Right cardiac atrium (tissue), 5 donors: ENCODE data around the gene SLC4A1. TPM values are rescaled to one million over a fixed set of nuclear protein-coding genes. Genes with fewer than 3 reads are reported as not detected.
A peak's percentile ranks its signal among the peaks of the same experiment; 100 is the strongest.

Experiments used
- ATAC-seq, 2 donors: fragments of 200-7000 bp; cut with Tn5 transposase; one replicate each; pipeline versions ENCODE4 v1.8.0 to v1.9.1; 2020; ENCODE audit warnings: moderate library complexity in 2 of 2, mild to moderate bottlenecking in 1 of 2
- DNase-seq, 3 donors: peaks; one replicate each; pipeline ENCODE4 v3.0.0-alpha.2; 2020
- H3K27ac ChIP-seq: one replicate; pipeline ENCODE4 v1.5.1; 2013; ENCODE audit warnings: mild to moderate bottlenecking, low read length, control low read depth, moderate library complexity
- H3K27me3 ChIP-seq: one replicate; pipeline ENCODE4 v1.6.1; 2013; ENCODE audit not compliant: control insufficient read depth, insufficient read depth
- H3K4me1 ChIP-seq: one replicate; pipeline ENCODE4 v1.6.1; 2013; ENCODE audit warnings: low read length; ENCODE audit not compliant: control insufficient read depth, insufficient read depth
- H3K4me3 ChIP-seq: one replicate; pipeline ENCODE4 v1.5.1; 2013; ENCODE audit warnings: low read length, control low read depth
- H3K9me3 ChIP-seq: one replicate; pipeline ENCODE4 v1.6.1; 2013; ENCODE audit warnings: low read length; ENCODE audit not compliant: control insufficient read depth
- WGBS: extraction: QIAGEN DNeasy Blood & Tissue Kit; methylation state at CpG from one replicate; pipeline ENCODE4 v1.1.7; 2013; 5-methylcytosine and 5-hydroxymethylcytosine counted together
- intact Hi-C, 4 donors: fragments of 100-400 bp; cut with DNase I; formaldehyde crosslinking; loops; one replicate each; pipeline versions ENCODE4 v1.11.0 to v1.14.0; 2022 to 2023
- polyA plus RNA-seq: library from polyadenylated mRNA; stranded (reverse); fragments of 200-250 nt; gene quantifications from one replicate; pipeline ENCODE4 v1.2.3, GENCODE V29; 2013
- total RNA-seq, 4 donors: library from RNA; stranded (reverse); fragmentation: NEBNext Ultra II Directional; extraction: Animal tissue kit (Norgen Biotek cat#: 25700); gene quantifications; one replicate each; pipeline ENCODE4 v1.2.1, GENCODE V29; 2021
- donor health status: healthy with polysubstance abuse.
- donor health status: DM: no; HTN: yes; CAD: no.
- donor health status: DM: no; HTN: no; CAD: no.
- donor health status: DM: no; HTN: yes; CAD: no; lungs with severe emphysema.
- donor health status: DM: yes; HTN: yes; CAD: no.

The SLC4A1 gene
- total and polyA plus RNA-seq, 5 donors = 0.16 to 0.72 (median 0.38) TPM; not detected in 1

- intact Hi-C loops = loop anchor here in 3 of 4 donors (2.0 to 10.0 kb wide), 4 partner anchors 113 to 303 kb away; partner anchors contain the start of gene SLC25A39 (in 1 of the 3)
- DNase-seq (peak in 2 of 3 donors; percentile 45 to 59), ATAC-seq (no peak)
- H3K27me3 ChIP-seq = no peaks in the 10 kb centered on the region
- H3K9me3 ChIP-seq = no peaks in the 10 kb centered on the region
- no peaks in the 10 kb centered on the region for H3K4me1 ChIP-seq
- no peak overlapping the region for H3K27ac ChIP-seq
- no peak overlapping the region for H3K4me3 ChIP-seq
- WGBS = 89% methylated on average over 30 of the region's 30 CpGs
These were observed 56.4 kb downstream of the SLC4A1 start for GRCh38 chr17:44211281-44212265.

DNA sequence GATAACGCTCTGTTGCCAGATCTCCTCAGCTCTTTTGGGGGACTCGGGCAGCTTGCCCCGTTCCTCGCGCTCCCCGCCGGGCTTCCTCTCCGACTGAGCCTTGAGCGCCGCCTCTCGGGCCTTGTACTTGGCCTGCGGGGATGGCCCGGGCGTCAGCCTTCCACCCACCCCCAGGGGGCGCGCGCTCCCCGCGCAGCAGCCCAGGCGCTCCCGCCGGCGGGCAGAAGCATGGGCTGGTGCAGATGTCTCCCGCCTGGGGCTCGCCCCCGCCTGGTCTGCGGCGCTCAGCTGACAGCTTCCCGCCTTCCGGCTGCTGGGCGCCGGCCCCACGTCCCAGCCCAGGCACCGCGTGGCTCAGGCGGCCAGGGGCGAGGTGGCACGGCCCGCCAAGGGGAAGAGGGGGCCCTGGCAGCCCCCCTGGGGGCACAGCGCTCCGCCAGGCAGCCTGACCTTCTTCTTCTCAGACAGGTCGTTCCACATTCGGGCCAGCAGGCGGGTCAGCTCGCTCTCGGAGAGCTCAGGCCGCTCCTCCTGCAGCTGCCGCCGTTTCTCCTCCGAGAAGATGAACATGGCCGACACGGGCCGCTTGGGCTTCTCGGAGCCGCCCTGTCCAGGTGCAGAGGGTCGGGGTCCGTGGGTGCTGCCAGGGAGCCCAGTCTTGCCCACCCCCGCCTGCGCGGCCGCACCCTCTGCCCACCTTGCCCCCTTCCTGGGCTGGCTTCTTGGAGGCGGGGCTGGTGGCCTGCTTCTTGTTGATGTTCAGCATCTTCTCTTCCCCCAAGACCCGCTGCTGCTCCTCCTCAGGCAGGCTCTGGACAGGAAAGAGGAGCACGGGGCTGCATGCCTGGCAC is 57.4 kb downstream of the SLC4A1 start:
- peak; percentile 87 to 93 for ATAC-seq
- Histone ChIP-seq H3K27me3 (no peaks in the 10 kb centered on the region), H3K4me1 (no peaks in the 10 kb centered on the region), H3K27ac (no peak overlapping the region), H3K9me3 (no peaks in the 10 kb centered on the region), H3K4me3 (no peak overlapping the region)
- intact Hi-C loops = loop anchor here in 3 of 4 donors (2.0 to 10.0 kb wide), 4 partner anchors 114 to 304 kb away; partner anchors contain the start of gene SLC25A39 (in 1 of the 3)
- 29% methylated on average over 64 of the region's 64 CpGs for WGBS
- DNase-seq = peak; percentile 88 to 96 (median 95)

- Histone ChIP-seq H3K9me3 (no peaks in the 10 kb centered on the region), H3K27me3 (no peaks in the 10 kb centered on the region), H3K4me1 (no peaks in the 10 kb centered on the region), H3K27ac (no peak overlapping the region), H3K4me3 (no peak overlapping the region)
- intact Hi-C loops = loop anchor here in 3 of 4 donors (2.0 to 10.0 kb wide), 4 partner anchors 115 to 305 kb away; partner anchors contain the start of gene SLC25A39 (in 1 of the 3)
- ATAC-seq = no peak
- no peak for DNase-seq
- 72% methylated on average over 11 of the region's 11 CpGs for WGBS
These were observed 58.1 kb downstream of the SLC4A1 start for GRCh38 chr17:44209786-44210341.

DNA sequence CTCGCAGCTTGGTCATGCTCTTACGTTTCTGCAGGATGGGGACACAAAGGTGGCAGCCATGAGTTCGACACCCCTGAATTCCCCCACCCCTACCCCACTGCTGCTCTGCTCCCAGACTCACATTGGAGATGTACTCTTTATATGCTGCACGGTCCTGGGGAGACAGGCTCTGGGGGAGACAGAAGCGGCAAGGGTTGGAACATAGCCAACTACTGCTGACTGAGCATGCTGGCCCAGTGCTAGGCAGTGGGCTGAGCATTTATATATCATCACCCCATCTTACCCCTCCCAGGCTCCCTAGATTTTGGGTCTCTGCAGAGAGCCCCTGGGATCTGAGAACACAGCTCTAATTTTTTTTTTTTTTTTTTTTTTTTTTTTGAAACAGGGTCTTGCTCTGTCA is 60.2 kb downstream of the SLC4A1 start:
- Histone ChIP-seq H3K4me3 (no peak overlapping the region), H3K9me3 (no peaks in the 10 kb centered on the region), H3K27ac (no peak overlapping the region), H3K4me1 (no peaks in the 10 kb centered on the region), H3K27me3 (no peaks in the 10 kb centered on the region)
- intact Hi-C loops = no loop called here
- no peak for DNase-seq
- ATAC-seq = no peak
- 83% methylated on average over 5 of the region's 5 CpGs for WGBS

DNA sequence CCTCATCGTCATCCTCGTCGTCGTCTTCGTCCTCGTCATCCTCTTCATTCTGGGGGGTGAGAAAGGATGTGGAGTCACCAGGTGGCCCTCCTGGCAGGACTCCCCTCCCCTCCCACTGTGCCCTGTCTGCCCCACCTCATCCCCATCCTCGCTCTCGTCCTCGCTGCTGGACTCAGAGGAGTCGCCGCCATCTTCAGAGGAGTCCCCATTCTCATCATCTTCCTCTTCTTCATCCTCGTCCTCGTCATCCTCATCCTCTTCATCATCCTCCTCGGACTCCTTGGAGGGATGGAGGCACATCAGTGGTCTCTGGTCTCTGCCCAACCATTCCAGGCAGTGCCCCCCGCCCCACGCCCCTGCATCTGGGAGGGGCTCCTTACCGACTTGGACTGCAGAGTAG is 60.6 kb downstream of the SLC4A1 start:
- WGBS = 84% methylated on average over 17 of the region's 17 CpGs
- intact Hi-C loops = no loop called here
- H3K4me3 ChIP-seq = no peak overlapping the region

GRCh38 chr17:44206825-44207155 is 61.1 kb downstream of the SLC4A1 start:
- DNase-seq (peak in 1 of 3 donors; percentile 50), ATAC-seq (no peak)
- Histone ChIP-seq H3K27ac (no peak overlapping the region), H3K4me1 (no peaks in the 10 kb centered on the region), H3K4me3 (no peak overlapping the region), H3K27me3 (no peaks in the 10 kb centered on the region), H3K9me3 (no peaks in the 10 kb centered on the region)
- WGBS = 84% methylated on average over 6 of the region's 6 CpGs
- intact Hi-C loops = no loop called here

More for the DNA sequence above, 60.6 kb downstream of the SLC4A1 start:
- no peak overlapping the region for H3K27ac ChIP-seq
- H3K27me3 ChIP-seq = no peaks in the 10 kb centered on the region
- ATAC-seq (no peak), DNase-seq (no peak)
- no peaks in the 10 kb centered on the region for H3K4me1 ChIP-seq
- no peaks in the 10 kb centered on the region for H3K9me3 ChIP-seq

GRCh38 chr17:44205962-44206824 is 61.7 kb downstream of the SLC4A1 start:
- 47% methylated on average over 13 of the region's 13 CpGs for WGBS
- peak in 1 of 3 donors; percentile 24 for DNase-seq
- Histone ChIP-seq H3K27me3 (no peaks in the 10 kb centered on the region), H3K4me3 (no peak overlapping the region), H3K27ac (no peak overlapping the region), H3K4me1 (no peaks in the 10 kb centered on the region), H3K9me3 (no peaks in the 10 kb centered on the region)
- intact Hi-C loops = no loop called here
- no peak for ATAC-seq

GRCh38 chr17:44204441-44204882 is 63.5 kb downstream of the SLC4A1 start:
- no peak overlapping the region for H3K4me3 ChIP-seq
- no peak overlapping the region for H3K27ac ChIP-seq
- DNase-seq = peak in 2 of 3 donors; percentile 68 to 72
- intact Hi-C loops = no loop called here
- ATAC-seq = peak in 1 of 2 donors; percentile 9
- H3K27me3 ChIP-seq = no peaks in the 10 kb centered on the region
- H3K4me1 ChIP-seq = no peaks in the 10 kb centered on the region
- WGBS = 52% methylated on average over 5 of the region's 5 CpGs
- H3K9me3 ChIP-seq = no peaks in the 10 kb centered on the region

GRCh38 chr17:44203731-44204440 is 64.0 kb downstream of the SLC4A1 start:
- ATAC-seq = no peak

More at GRCh38 chr17:44203731-44204440, 64.0 kb downstream of the SLC4A1 start:
- 57% methylated on average over 9 of the region's 9 CpGs for WGBS
- H3K4me3 ChIP-seq = no peak overlapping the region
- H3K27me3 ChIP-seq = no peaks in the 10 kb centered on the region
- no peaks in the 10 kb centered on the region for H3K4me1 ChIP-seq
- no peak overlapping the region for H3K27ac ChIP-seq
- DNase-seq = peak in 1 of 3 donors; percentile 62
- intact Hi-C loops = no loop called here
- no peaks in the 10 kb centered on the region for H3K9me3 ChIP-seq
